ENCODE results near the gene FCER1G.
A peak's percentile ranks its signal among the peaks of the same experiment; 100 is the strongest.

Gene FCER1G

GRCh38 chr1:161185732-161186311, 29.3 kb upstream of the FCER1G start:
- TF ChIP-seq CTCF (IDR thresholded peaks at IDR 0.05; ENCODE audit: low read depth, low read length): no peak
- no peak overlapping the region for H3K4me3 ChIP-seq (replicated peaks in 1 of 2; ENCODE audit: low read depth in 2 of 2, low read length in 2 of 2)
- peak in 1 of 2 donors; percentile 17 for DNase-seq (ENCODE audit: low read depth in 2 of 2)

GRCh38 chr1:161187311-161187710, 27.8 kb upstream of the FCER1G start:
- H3K4me3 ChIP-seq (replicated peaks in 1 of 2; ENCODE audit: low read depth in 2 of 2, low read length in 2 of 2): no peak overlapping the region
- DNase-seq (ENCODE audit: low read depth in 2 of 2): peak in 1 of 2 donors; percentile 20

GRCh38 chr1:161188381-161188780, 26.7 kb upstream of the FCER1G start:
- TF ChIP-seq CTCF (IDR thresholded peaks at IDR 0.05; ENCODE audit: low read depth, low read length): no peak
- peak in 1 of 2 donors; percentile 46 for DNase-seq (ENCODE audit: low read depth in 2 of 2)
- H3K4me3 ChIP-seq (replicated peaks in 1 of 2; ENCODE audit: low read depth in 2 of 2, low read length in 2 of 2): no peak overlapping the region

More at GRCh38 chr1:161187311-161187710, 27.8 kb upstream of the FCER1G start:
- TF ChIP-seq CTCF (IDR thresholded peaks at IDR 0.05; ENCODE audit: low read depth, low read length): no peak

GRCh38 chr1:161189036-161189435, 26.1 kb upstream of the FCER1G start:
- H3K4me3 ChIP-seq (replicated peaks in 1 of 2; ENCODE audit: low read depth in 2 of 2, low read length in 2 of 2): no peak overlapping the region
- peak in 1 of 2 donors; percentile 80 for DNase-seq (ENCODE audit: low read depth in 2 of 2)
- no peak for TF ChIP-seq CTCF (IDR thresholded peaks at IDR 0.05; ENCODE audit: low read depth, low read length)

- no peak for TF ChIP-seq CTCF (IDR thresholded peaks at IDR 0.05; ENCODE audit: low read depth, low read length)
- peak in 1 of 2 donors; percentile 10 for DNase-seq (ENCODE audit: low read depth in 2 of 2)
- no peak overlapping the region for H3K4me3 ChIP-seq (replicated peaks in 1 of 2; ENCODE audit: low read depth in 2 of 2, low read length in 2 of 2)
Measured at GRCh38 chr1:161190962-161191521, 24.1 kb upstream of the FCER1G start.

GRCh38 chr1:161191971-161192370, 23.1 kb upstream of the FCER1G start:
- no peak for DNase-seq (ENCODE audit: low read depth in 2 of 2)
- H3K4me3 ChIP-seq (replicated peaks in 1 of 2; ENCODE audit: low read depth in 2 of 2, low read length in 2 of 2): no peak overlapping the region
- no peak for TF ChIP-seq CTCF (IDR thresholded peaks at IDR 0.05; ENCODE audit: low read depth, low read length)
